HG02981 (cell line): ENCODE results near the gene NIPAL4.

Experiments used
- ATAC-seq: cut with Tn5 transposase; IDR thresholded peaks from one replicate; pipeline ENCODE4 v1.9.1; 2021; ENCODE audit warnings: mild to moderate bottlenecking, moderate library complexity; ENCODE audit not compliant: unreplicated experiment

NIPAL4 gene

GRCh38 chr5:157513182-157513581 is 53.2 kb downstream of the NIPAL4 start:
- no peak for ATAC-seq

- ATAC-seq, result no peak
These were observed 55.0 kb downstream of the NIPAL4 start for GRCh38 chr5:157514974-157515373.

- no peak for ATAC-seq
These were observed 56.0 kb downstream of the NIPAL4 start for GRCh38 chr5:157516006-157516405.

- ATAC-seq, result no peak
These were observed 56.8 kb downstream of the NIPAL4 start for GRCh38 chr5:157516626-157517325.

- peak; percentile 49 for ATAC-seq
These were observed 59.0 kb downstream of the NIPAL4 start for GRCh38 chr5:157518963-157519362.

GRCh38 chr5:157519579-157520253 is 59.7 kb downstream of the NIPAL4 start:
- peak; percentile 73 for ATAC-seq

GRCh38 chr5:157520911-157521703 is 61.1 kb downstream of the NIPAL4 start:
- ATAC-seq, result no peak

GRCh38 chr5:157521704-157522029 is 61.7 kb downstream of the NIPAL4 start:
- no peak for ATAC-seq

- ATAC-seq, result no peak
These were observed 64.0 kb downstream of the NIPAL4 start for GRCh38 chr5:157523976-157524375.
